Measurements from ENCODE around the gene SORCS3.

GRCh38 chr10:105288026-105288425 lies 646.9 kb downstream of the SORCS3 start:
- TF ChIP-seq, protein P1, sequence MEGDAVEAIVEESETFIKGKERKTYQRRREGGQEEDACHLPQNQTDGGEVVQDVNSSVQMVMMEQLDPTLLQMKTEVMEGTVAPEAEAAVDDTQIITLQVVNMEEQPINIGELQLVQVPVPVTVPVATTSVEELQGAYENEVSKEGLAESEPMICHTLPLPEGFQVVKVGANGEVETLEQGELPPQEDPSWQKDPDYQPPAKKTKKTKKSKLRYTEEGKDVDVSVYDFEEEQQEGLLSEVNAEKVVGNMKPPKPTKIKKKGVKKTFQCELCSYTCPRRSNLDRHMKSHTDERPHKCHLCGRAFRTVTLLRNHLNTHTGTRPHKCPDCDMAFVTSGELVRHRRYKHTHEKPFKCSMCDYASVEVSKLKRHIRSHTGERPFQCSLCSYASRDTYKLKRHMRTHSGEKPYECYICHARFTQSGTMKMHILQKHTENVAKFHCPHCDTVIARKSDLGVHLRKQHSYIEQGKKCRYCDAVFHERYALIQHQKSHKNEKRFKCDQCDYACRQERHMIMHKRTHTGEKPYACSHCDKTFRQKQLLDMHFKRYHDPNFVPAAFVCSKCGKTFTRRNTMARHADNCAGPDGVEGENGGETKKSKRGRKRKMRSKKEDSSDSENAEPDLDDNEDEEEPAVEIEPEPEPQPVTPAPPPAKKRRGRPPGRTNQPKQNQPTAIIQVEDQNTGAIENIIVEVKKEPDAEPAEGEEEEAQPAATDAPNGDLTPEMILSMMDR (IDR thresholded peaks at IDR 0.05; ENCODE audit: borderline replicate concordance, extremely low read depth, low read length, poor library complexity, severe bottlenecking) = no peak
- TF ChIP-seq EZH2 (IDR thresholded peaks at IDR 0.05; ENCODE audit: borderline replicate concordance, low read depth, low read length, severe bottlenecking) = no peak
